Tibial nerve (tissue), 4 donors: ENCODE data around the gene FMO2.

Source experiments
- EP300 ChIP-seq, 2 donors: sonication (generic); formaldehyde crosslinking; IDR thresholded peaks; one replicate each; pipeline ENCODE4 v1.6.1; 2017; ENCODE audit warnings: antibody characterized with exemption in 2 of 2, mild to moderate bottlenecking in 1 of 2
- POLR2A ChIP-seq, 2 donors: fragments of 450-650 bp; IDR thresholded peaks; one replicate each; pipeline ENCODE4 v1.6.1; 2017; ENCODE audit warnings: antibody characterized with exemption in 2 of 2, mild to moderate bottlenecking in 2 of 2, moderate library complexity in 2 of 2
- TF ChIP-seq, protein P1 (sequence below), 5 experiments: fragments of 200-600 bp in 3 of 5; fragments of 450-650 bp in 2 of 5; sonication (generic) in 3 of 5; IDR thresholded peaks; one replicate each; pipeline ENCODE4 v1.5.1; 2016 to 2019; ENCODE audit warnings: antibody characterized with exemption in 5 of 5, mild to moderate bottlenecking in 3 of 5, moderate library complexity in 2 of 5

- TF ChIP-seq, protein P1, sequence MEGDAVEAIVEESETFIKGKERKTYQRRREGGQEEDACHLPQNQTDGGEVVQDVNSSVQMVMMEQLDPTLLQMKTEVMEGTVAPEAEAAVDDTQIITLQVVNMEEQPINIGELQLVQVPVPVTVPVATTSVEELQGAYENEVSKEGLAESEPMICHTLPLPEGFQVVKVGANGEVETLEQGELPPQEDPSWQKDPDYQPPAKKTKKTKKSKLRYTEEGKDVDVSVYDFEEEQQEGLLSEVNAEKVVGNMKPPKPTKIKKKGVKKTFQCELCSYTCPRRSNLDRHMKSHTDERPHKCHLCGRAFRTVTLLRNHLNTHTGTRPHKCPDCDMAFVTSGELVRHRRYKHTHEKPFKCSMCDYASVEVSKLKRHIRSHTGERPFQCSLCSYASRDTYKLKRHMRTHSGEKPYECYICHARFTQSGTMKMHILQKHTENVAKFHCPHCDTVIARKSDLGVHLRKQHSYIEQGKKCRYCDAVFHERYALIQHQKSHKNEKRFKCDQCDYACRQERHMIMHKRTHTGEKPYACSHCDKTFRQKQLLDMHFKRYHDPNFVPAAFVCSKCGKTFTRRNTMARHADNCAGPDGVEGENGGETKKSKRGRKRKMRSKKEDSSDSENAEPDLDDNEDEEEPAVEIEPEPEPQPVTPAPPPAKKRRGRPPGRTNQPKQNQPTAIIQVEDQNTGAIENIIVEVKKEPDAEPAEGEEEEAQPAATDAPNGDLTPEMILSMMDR (IDR thresholded peaks at IDR 0.05): no peak
- no peak for TF ChIP-seq POLR2A (IDR thresholded peaks at IDR 0.05)
- peak; percentile 38 to 94 for TF ChIP-seq EP300 (IDR thresholded peaks at IDR 0.05)
Observed at GRCh38 chr1:171141688-171142415, 43.2 kb upstream of the FMO2 start.
